GM13977 (cell line): ENCODE measurements around the gene CHST10.
"Not testable (repeated sequence)": the region's sequence is repeated elsewhere in the genome, so short reads cannot be mapped to it uniquely, and the experiment has no call there.

ENCODE experiments used
- DNase-seq: peaks from one replicate; pipeline ENCODE4 v3.0.0; 2012; ENCODE audit warnings: low spot score
- CTCF ChIP-seq: IDR thresholded peaks from 2 replicates; pipeline ENCODE4 v1.5.1; 2012; ENCODE audit warnings: mild to moderate bottlenecking, control low read depth; ENCODE audit not compliant: insufficient read depth; ENCODE audit errors: extremely low read depth, missing control alignments
- in situ Hi-C: fragments of 300-500 bp; cut with MboI; formaldehyde crosslinking; loops from one replicate; pipeline ENCODE4 v1.12.0; 2022; ENCODE audit warnings: low sequenced_read_pairs, low pct_unique_long_range_greater_than_20kb, mixed read lengths, inconsistent platforms; ENCODE audit not compliant: unreplicated experiment

Gene CHST10

GRCh38 chr2:100352521-100352920 lies 64.9 kb downstream of the CHST10 start:
- no peak for TF ChIP-seq CTCF
- DNase-seq, result no peak
- in situ Hi-C loops, result no loop called here

GRCh38 chr2:100350661-100351185 lies 66.7 kb downstream of the CHST10 start:
- no peak for DNase-seq
- in situ Hi-C loops, result no loop called here
- no peak for TF ChIP-seq CTCF

GRCh38 chr2:100345144-100345543 lies 72.3 kb downstream of the CHST10 start:
- DNase-seq, in situ Hi-C loops: not testable (repeated sequence)

GRCh38 chr2:100344433-100344832 lies 73.0 kb downstream of the CHST10 start:
- no peak for DNase-seq
- in situ Hi-C loops, result no loop called here
- no peak for TF ChIP-seq CTCF

GRCh38 chr2:100342466-100342865 lies 75.0 kb downstream of the CHST10 start:
- in situ Hi-C loops, DNase-seq: not testable (repeated sequence)
